Stimulated activated CD8-positive, alpha-beta memory T cell treated with anti-CD3 and anti-CD28 coated beads, Interleukin-15, amount 100 ng/mL, for 48 hours (primary cell): ENCODE measurements around the gene CYTIP.
"Not testable (repeated sequence)": the region's sequence is repeated elsewhere in the genome, so short reads cannot be mapped to it uniquely, and the experiment has no call there.

Source experiments
- DNase-seq, 2 donors: peaks; one replicate each; pipeline ENCODE4 v3.0.0-alpha.2; 2020; ENCODE audit warnings: low read depth in 2 of 2

The CYTIP gene

DNA sequence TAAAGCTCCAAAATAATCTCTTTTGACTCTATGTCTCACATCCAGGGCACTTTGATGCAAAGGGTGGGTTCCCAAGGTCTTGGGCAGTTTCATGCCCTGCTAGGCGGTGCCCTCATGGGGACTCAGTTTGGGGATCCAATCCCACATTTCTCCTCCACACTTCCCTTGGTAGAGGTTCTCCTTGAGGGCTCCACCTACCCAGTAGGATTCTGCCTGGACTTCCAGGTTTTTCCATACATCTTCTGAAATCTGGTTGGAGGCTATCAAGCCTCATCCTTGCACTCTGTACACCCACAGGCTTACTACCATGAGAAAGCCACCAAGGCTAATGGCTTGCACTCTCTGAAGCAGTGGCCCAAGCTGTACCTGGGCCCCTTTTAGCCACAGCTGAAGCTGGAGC is 68.5 kb downstream of the CYTIP start:
- DNase-seq, result no peak

DNA sequence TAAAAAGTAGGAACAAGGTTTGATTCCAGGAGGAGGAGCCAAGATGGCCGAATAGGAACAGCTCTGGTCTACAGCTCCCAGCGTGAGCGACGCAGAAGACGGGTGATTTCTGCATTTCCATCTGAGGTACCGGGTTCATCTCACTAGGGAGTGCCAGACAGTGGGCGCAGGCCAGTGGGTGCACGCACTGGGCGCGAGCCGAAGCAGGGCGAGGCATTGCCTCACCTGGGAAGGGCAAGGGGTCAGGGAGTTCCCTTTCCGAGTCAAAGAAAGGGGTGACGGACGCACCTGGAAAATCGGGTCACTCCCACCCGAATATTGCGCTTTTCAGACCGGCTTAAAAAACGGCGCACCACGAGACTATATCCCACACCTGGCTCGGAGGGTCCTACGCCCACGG is 75.4 kb downstream of the CYTIP start:
- not testable (repeated sequence) for DNase-seq

DNA sequence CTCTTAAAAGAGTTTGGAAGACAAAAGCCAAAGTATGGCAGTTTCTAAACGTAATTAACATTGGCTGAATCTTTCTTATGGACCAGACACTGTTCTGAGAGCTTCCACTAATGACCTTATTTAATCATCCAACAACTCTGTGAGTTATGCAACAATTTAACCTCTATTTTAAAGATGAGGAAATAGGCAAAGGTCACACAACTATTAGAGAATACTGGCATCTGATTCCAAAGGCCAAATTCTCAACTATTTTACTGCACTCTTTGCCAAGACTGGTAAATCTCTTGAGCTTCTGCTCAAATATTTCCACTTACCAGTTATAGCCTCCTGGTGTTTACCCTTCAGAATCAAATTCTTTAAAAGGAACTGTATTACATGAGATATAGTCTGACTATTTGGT is 76.2 kb downstream of the CYTIP start:
- no peak for DNase-seq
